Raji (cell line): ENCODE measurements around the gene DYNC2H1.

Experiments
- POLR2A ChIP-seq: IDR thresholded peaks from 2 replicates; pipeline ENCODE4 v1.6.1; 2011; ENCODE audit warnings: low read depth, low read length, control low read depth; ENCODE audit not compliant: insufficient read depth

Gene DYNC2H1

GRCh38 chr11:103370076-103370475, 260.9 kb downstream of the DYNC2H1 start:
- no peak for TF ChIP-seq POLR2A

DNA sequence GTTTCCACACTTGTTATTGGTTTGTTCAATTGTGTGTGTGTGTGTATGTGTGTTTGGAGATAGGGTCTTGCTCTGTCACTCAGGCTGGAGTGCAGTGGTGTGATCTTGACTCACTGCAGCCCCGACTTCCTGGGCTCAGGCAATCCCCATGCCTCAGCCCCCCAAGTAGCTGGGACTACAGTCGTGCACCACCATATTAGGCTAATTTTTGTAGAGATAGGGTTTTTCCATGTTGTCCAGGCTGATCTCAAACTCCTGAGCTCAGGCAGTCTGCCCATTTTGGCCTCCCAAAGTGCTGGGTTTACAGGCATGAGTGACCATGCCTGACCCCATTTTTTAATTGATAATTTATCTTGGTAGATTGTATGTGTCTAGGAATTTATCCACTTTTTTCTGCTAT, 263.7 kb downstream of the DYNC2H1 start:
- TF ChIP-seq POLR2A, result no peak

- TF ChIP-seq POLR2A, result no peak
These were observed 269.7 kb downstream of the DYNC2H1 start for GRCh38 chr11:103378931-103379330.

DNA sequence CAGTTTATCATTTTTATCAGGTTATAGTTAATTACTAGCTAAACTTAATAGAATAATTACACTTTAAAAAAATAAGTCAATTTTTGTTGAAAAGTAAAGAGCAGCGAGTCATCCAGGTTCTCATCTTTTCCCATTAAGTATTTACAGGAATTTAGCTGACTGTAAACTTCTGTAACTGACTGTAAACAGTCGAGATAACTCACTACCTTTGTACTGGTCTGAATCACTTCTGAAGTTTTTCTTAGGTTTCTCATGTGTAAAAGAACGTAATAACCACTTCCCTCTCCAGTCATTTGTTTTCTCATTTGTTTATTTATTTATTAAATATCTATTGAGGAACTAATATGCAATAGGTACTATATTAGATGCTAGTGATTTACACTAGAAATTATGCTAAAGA, 270.8 kb downstream of the DYNC2H1 start:
- no peak for TF ChIP-seq POLR2A

DNA sequence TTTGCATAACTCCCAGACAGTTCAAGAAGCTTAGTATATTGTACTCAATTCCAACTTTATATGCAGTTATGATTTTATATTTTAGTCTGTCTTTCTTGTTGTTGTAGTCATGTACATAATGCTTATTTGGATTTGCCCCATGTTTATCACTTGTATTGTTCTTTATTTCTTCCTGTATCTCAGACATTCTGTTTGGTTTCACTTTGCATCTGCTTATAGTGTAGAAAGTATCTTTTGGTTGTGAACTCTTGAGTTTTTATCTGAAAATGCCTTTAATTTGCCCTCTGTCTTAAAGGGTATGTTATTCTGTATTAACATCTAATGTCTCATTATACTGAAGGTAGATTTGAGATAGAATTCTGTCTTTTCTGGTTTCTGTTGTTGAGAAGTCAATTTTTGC, 275.4 kb downstream of the DYNC2H1 start:
- no peak for TF ChIP-seq POLR2A

DNA sequence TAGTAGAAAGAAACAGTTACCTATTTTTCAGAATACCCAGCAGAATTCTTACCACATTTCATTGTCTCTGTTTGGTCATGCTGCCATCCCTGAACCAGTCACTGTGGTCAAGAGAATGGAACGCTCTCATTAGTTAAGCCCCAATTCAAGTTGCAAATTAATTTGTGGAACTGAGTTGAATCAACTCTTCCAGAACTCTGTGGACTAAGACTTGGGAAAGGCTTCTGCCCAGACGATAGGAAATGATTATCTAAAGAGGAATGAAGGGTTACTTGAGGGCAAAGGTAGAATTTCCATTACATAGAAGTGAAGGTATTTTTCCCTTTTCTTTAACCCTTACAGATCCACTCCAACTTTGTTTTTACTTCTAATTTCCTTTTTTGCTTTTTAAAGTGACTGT, 286.4 kb downstream of the DYNC2H1 start:
- no peak for TF ChIP-seq POLR2A

GRCh38 chr11:103396237-103396636, 287.0 kb downstream of the DYNC2H1 start:
- no peak for TF ChIP-seq POLR2A

GRCh38 chr11:103397369-103397768, 288.1 kb downstream of the DYNC2H1 start:
- no peak for TF ChIP-seq POLR2A

DNA sequence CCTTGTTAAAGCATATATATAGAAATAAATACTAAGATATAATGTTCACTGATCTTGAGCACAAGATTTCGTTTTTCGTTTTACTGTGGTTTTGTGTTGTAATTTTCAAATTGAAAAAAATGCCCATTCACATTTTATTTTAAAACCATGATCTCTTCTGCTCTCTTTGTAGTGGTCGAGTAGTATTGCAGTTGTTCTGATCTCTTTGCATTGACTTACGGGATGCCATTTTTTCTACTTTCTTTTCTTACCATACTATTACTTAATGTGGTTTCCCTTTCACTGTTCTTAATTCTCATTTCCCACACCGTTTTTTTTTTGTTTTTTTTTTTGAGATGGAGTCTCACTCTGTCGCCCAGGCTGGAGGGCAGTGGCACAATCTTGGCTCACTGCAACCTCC, 289.6 kb downstream of the DYNC2H1 start:
- no peak for TF ChIP-seq POLR2A

DNA sequence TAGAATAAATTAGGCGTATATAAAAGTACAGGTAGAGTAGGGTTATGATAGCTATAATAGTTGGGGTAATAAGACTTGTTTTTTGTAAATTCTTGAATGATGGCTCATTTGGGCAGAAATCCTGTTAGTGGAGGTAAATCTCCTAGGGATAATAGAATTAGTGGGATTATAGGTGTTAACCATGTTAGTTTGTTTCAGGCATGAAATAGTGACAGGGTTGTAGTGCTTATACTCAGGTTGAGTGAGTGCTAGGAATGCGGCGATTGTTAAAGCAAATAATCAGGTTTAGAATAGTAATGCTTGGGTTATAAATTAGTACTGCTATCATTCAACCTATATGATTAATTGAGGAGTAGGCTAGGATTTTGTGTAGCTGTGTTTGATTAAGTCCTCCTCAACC, 297.1 kb downstream of the DYNC2H1 start:
- no peak for TF ChIP-seq POLR2A

GRCh38 chr11:103407641-103408040, 298.4 kb downstream of the DYNC2H1 start:
- no peak for TF ChIP-seq POLR2A

DNA sequence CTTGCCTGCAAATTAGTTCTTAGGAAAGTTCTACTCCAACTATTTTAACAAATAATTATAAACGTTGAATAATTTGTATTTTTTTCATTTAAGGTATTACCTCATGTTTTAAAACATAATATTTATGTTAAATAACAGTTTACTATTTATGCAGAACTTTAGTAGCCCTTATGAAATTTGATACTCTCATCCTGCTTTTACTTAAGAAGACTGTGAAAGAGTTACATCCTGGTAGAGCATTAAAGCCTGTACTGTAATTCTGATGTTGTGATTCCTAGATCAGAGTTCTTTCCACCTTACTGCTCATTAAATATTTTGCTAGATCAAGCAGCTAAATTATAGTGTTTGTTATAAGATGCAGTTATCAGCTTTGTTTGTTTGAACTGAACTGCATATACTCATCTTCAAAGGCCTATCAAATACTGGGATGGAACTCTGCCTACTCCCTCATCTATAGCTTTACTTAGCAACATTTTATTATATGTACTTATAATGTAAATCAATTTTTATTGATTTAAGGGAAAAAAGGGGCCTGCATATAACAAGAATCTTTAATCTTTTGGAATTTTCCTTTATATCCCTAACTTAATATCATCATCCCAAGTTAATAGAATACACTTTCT, 304.2 kb downstream of the DYNC2H1 start:
- TF ChIP-seq POLR2A, result no peak

DNA sequence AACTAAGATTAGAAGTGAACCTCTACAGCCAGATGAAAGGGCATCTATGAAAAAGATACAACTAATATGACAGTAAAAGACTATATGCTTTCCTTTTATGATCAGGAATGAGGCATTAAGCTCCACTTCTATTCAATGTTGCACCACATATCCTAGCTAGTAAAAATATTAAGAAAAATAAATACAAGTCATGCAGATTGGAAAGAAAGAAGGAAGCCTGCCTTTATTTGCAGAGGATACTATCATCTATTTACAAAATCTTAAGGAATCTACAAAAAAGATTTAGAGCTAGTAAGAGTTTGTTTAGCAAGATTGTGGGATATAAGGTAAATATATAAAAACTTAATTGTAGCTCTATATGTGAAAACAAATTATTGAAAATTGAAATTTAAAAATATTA, 308.8 kb downstream of the DYNC2H1 start:
- no peak for TF ChIP-seq POLR2A

DNA sequence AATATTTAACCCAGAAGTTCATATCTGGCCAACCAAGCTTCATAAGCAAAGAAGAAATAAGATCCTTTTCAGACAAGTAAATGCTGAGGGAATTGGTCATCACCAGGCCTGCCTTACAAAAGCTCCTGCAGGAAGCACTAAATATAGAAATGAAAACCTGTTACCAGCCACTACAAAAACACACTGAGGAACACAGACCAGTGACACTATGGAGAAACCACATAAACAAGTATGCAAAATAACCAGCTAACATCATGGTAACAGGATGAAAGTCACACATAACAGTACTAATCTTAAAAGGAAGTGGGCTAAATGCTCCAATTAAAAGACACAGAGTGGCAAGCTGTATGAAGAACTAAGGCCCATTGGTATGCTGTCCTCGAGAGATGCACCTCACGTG, 311.4 kb downstream of the DYNC2H1 start:
- no peak for TF ChIP-seq POLR2A

- no peak for TF ChIP-seq POLR2A
These were observed 324.3 kb downstream of the DYNC2H1 start for GRCh38 chr11:103433386-103434072.

DNA sequence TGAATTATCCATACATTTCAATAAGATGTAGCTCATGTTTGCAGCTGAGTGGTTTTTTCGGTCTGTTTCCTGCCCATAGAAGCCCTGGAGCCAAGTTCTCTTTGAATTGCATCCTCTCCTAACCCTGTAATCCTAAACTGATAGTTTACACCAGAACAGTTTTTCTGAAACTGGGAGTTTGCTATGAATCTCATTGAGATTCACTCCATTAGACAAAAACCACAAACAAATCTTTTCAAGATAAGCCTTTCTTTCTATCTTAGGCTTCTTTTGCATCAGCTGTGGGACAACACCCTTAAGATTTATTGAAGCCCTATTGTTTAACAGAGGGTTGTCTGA, 324.8 kb downstream of the DYNC2H1 start:
- no peak for TF ChIP-seq POLR2A
